T-cell (primary cell): ENCODE results near the gene RARG. TPM values are rescaled to one million over a fixed set of nuclear protein-coding genes. Genes with fewer than 3 reads are reported as not detected.

Source experiments
- ATAC-seq, 4 experiments: fragments of 200-7000 bp in 3 of 4; fragments of 150-1000 bp in 1 of 4; cut with Tn5 transposase; replicated peaks in 1 of 4; 1 replicate in 3 of 4; 2 replicates in 1 of 4; pipeline ENCODE4 v1.10.0; 2021; ENCODE audit warnings: moderate library complexity in 3 of 4, mild to moderate bottlenecking in 2 of 4, moderate number of reproducible peaks in 1 of 4
- CTCF ChIA-PET, 2 donors: fragments of 300-600 bp; sonication (Branson Sonifier 250); formaldehyde crosslinking; loops; one replicate each; lab custom pipeline; 2022; ENCODE audit warnings: antibody characterized with exemption in 2 of 2; lab: Charles Lee
- POLR2A ChIA-PET, 2 donors: fragments of 300-600 bp; sonication (Branson Sonifier 250); formaldehyde crosslinking; loops; one replicate each; lab custom pipeline; 2022; ENCODE audit warnings: antibody characterized with exemption in 2 of 2; lab: Charles Lee
- DNase-seq, 35 experiments: peaks; one replicate each; pipeline versions ENCODE4 v3.0.0 to v3.0.0-alpha.2; 2013 to 2023
- H3K27ac ChIP-seq: one replicate; pipeline ENCODE4 v1.5.1; 2013; ENCODE audit warnings: low read length
- H3K27me3 ChIP-seq, 2 experiments: replicated peaks in 1 of 2; 1 replicate in 1 of 2; 2 replicates in 1 of 2; pipeline versions ENCODE4 v1.6.1 to v1.7.0; 2013; ENCODE audit warnings: low read length in 1 of 2, mixed read lengths in 1 of 2; ENCODE audit not compliant: control insufficient read depth in 2 of 2, insufficient read depth in 2 of 2; ENCODE audit errors: extremely low read depth in 1 of 2
- H3K36me3 ChIP-seq, 2 donors: 1 replicate in 1 of 2; 2 replicates in 1 of 2; pipeline versions ENCODE4 v1.6.1 to v1.7.0; 2013; ENCODE audit warnings: low read length in 1 of 2; ENCODE audit not compliant: control insufficient read depth in 2 of 2, insufficient read depth in 1 of 2; ENCODE audit errors: extremely low read depth in 1 of 2
- H3K4me1 ChIP-seq, 2 experiments: 1 replicate in 1 of 2; 2 replicates in 1 of 2; pipeline versions ENCODE4 v1.6.1 to v1.7.0; 2013; ENCODE audit warnings: low read length in 2 of 2, mixed read lengths in 1 of 2; ENCODE audit not compliant: insufficient read depth in 2 of 2, control insufficient read depth in 1 of 2; ENCODE audit errors: extremely low read depth in 1 of 2
- H3K4me3 ChIP-seq, 2 donors: 1 replicate in 1 of 2; 2 replicates in 1 of 2; pipeline versions ENCODE4 v1.5.1 to v1.7.0; 2013; ENCODE audit warnings: mild to moderate bottlenecking in 2 of 2, low read length in 1 of 2, moderate library complexity in 1 of 2; ENCODE audit not compliant: control insufficient read depth in 1 of 2; ENCODE audit errors: extremely low read depth in 1 of 2
- H3K9me3 ChIP-seq: 2 replicates; pipeline ENCODE4 v1.7.0; 2013
- H3K27ac Mint-ChIP-seq, 2 donors: one replicate each; pipeline ENCODE4 v1.8.0; 2020 to 2021; ENCODE audit warnings: mild to moderate bottlenecking in 2 of 2, mixed read lengths in 2 of 2
- H3K27me3 Mint-ChIP-seq, 2 donors: one replicate each; pipeline ENCODE4 v1.8.0; 2021 to 2022; ENCODE audit warnings: mixed read lengths in 2 of 2
- H3K36me3 Mint-ChIP-seq: one replicate; pipeline ENCODE4 v1.8.0; 2021; ENCODE audit warnings: mixed read lengths
- H3K4me1 Mint-ChIP-seq, 3 donors: one replicate each; pipeline ENCODE4 v1.8.0; 2020 to 2022; ENCODE audit warnings: mixed read lengths in 3 of 3, mild to moderate bottlenecking in 1 of 3
- H3K4me3 Mint-ChIP-seq, 3 donors: one replicate each; pipeline ENCODE4 v1.8.0; 2020 to 2022; ENCODE audit warnings: mild to moderate bottlenecking in 3 of 3, mixed read lengths in 3 of 3, moderate library complexity in 3 of 3
- H3K9me3 Mint-ChIP-seq, 3 donors: one replicate each; pipeline ENCODE4 v1.8.0; 2020 to 2022; ENCODE audit warnings: mixed read lengths in 3 of 3
- WGBS: methylation state at CpG from one replicate; pipeline ENCODE4 v1.1.5; 2013; ENCODE audit warnings: missing lambda C conversion rate; ENCODE audit not compliant: insufficient coverage; 5-methylcytosine and 5-hydroxymethylcytosine counted together
- total RNA-seq, 35 experiments: library from RNA in 6 of 35; stranded (reverse) in 6 of 35; fragments of 120-200 nt in 1 of 35; gene quantifications; one replicate each; pipeline versions ENCODE4 v1.2.1 to v1.2.4 and lab custom pipeline; 2013 to 2026

The RARG gene
- total RNA-seq, 5 donors from 2014 or later (not counting 1 experiment from before 2014, with no cell fraction given) = 20.3 to 91.3 (median 74.2) TPM

GRCh38 chr12:53191096-53191884 is 40.7 kb downstream of the RARG start:
- H3K4me3 ChIP-seq = no peak overlapping the region
- H3K4me3 Mint-ChIP-seq = no peak overlapping the region
- ATAC-seq (no peak), DNase-seq (no peak)
- H3K4me1 Mint-ChIP-seq = peaks cover 25 to 40% (median 39%) of the 10 kb centered on the region in 3 donors
- peaks cover 0 to 15% of the 10 kb centered on the region in 2 experiments for H3K4me1 ChIP-seq
- H3K27ac ChIP-seq = no peak overlapping the region
- no peaks in the 10 kb centered on the region for H3K27me3 Mint-ChIP-seq
- POLR2A ChIA-PET = no interaction called here
- H3K36me3 Mint-ChIP-seq = peaks cover 64% of the 10 kb centered on the region
- peak overlapping the region; percentile 48 to 76 for H3K27ac Mint-ChIP-seq
- no peaks in the 10 kb centered on the region for H3K9me3 Mint-ChIP-seq
- no peaks in the 10 kb centered on the region for H3K9me3 ChIP-seq
- H3K27me3 ChIP-seq = no peaks in the 10 kb centered on the region
- WGBS = 95% methylated on average over 6 of the region's 11 CpGs
- peaks cover 41 to 89% of the 10 kb centered on the region in 2 donors for H3K36me3 ChIP-seq
- CTCF ChIA-PET = no interaction called here

- CTCF ChIA-PET = interaction anchor here (0.7 to 2.1 kb wide), 5 partner anchors 10 to 284 kb away, joined by 4 to 12 read pairs (median 5); partner anchors contain the start of genes CSAD (in 1 of the 2) and ZNF740 (in 1 of the 2)
- DNase-seq = peak in 29 of 35 experiments; percentile 16 to 68 (median 38)
- Histone ChIP-seq H3K9me3 (no peaks in the 10 kb centered on the region), H3K36me3 (peaks cover 36 to 89% of the 10 kb centered on the region in 2 donors), H3K4me3 (no peak overlapping the region), H3K27me3 (no peaks in the 10 kb centered on the region), H3K27ac (peak overlapping the region; percentile 21), H3K4me1 (peaks cover 0 to 21% of the 10 kb centered on the region in 2 experiments)
- Mint-ChIP-seq H3K27me3 (no peaks in the 10 kb centered on the region), H3K36me3 (peaks cover 65% of the 10 kb centered on the region), H3K27ac (peak overlapping the region; percentile 65 to 80), H3K4me1 (peaks cover 24 to 40% (median 39%) of the 10 kb centered on the region in 3 donors), H3K4me3 (no peak overlapping the region), H3K9me3 (no peaks in the 10 kb centered on the region)
- 41% methylated on average over 7 of the region's 14 CpGs for WGBS
- POLR2A ChIA-PET = no interaction called here
- peak; percentile 80 to 95 (median 86) for ATAC-seq
Measured at GRCh38 chr12:53190108-53190729, 41.8 kb downstream of the RARG start.

- 99% methylated on average over 8 of the region's 15 CpGs for WGBS
- Histone ChIP-seq H3K9me3 (no peaks in the 10 kb centered on the region), H3K27me3 (no peaks in the 10 kb centered on the region), H3K4me1 (peaks cover 12 to 48% of the 10 kb centered on the region in 2 experiments), H3K27ac (no peak overlapping the region), H3K4me3 (no peak overlapping the region), H3K36me3 (peaks cover 20 to 87% of the 10 kb centered on the region in 2 donors)
- ChIA-PET CTCF (interaction anchor here in 1 of 2 donors (0.6 to 1.5 kb wide), 3 partner anchors 8 to 86 kb away, joined by 3 to 5 read pairs (median 4); no protein-coding TSS in a partner anchor), POLR2A (no interaction called here)
- peak overlapping the region in 1 of 2 donors; percentile 64 for H3K27ac Mint-ChIP-seq
- H3K4me3 Mint-ChIP-seq = no peak overlapping the region
- H3K36me3 Mint-ChIP-seq = peaks cover 57% of the 10 kb centered on the region
- peaks cover 51 to 59% (median 56%) of the 10 kb centered on the region in 3 donors for H3K4me1 Mint-ChIP-seq
- no peaks in the 10 kb centered on the region for H3K27me3 Mint-ChIP-seq
- ATAC-seq (no peak), DNase-seq (no peak)
- H3K9me3 Mint-ChIP-seq = no peaks in the 10 kb centered on the region
Measured at GRCh38 chr12:53187145-53187899, 44.7 kb downstream of the RARG start.

GRCh38 chr12:53186745-53187144 is 45.3 kb downstream of the RARG start:
- Histone ChIP-seq H3K4me1 (peaks cover 18 to 54% of the 10 kb centered on the region in 2 experiments), H3K9me3 (no peaks in the 10 kb centered on the region), H3K36me3 (peaks cover 18 to 87% of the 10 kb centered on the region in 2 donors), H3K27me3 (no peaks in the 10 kb centered on the region), H3K27ac (no peak overlapping the region), H3K4me3 (no peak overlapping the region)
- Mint-ChIP-seq H3K4me3 (no peak overlapping the region), H3K27ac (peak overlapping the region in 1 of 2 donors; percentile 69), H3K36me3 (peaks cover 58% of the 10 kb centered on the region), H3K4me1 (peaks cover 57 to 61% (median 57%) of the 10 kb centered on the region in 3 donors), H3K9me3 (no peaks in the 10 kb centered on the region), H3K27me3 (no peaks in the 10 kb centered on the region)
- DNase-seq (no peak), ATAC-seq (no peak)
- ChIA-PET CTCF (interaction anchor here in 1 of 2 donors (0.6 to 1.5 kb wide), 3 partner anchors 9 to 34 kb away, joined by 3 to 5 read pairs (median 3); no protein-coding TSS in a partner anchor), POLR2A (no interaction called here)
- WGBS = 100% methylated on average over 1 of the region's 4 CpGs

DNA sequence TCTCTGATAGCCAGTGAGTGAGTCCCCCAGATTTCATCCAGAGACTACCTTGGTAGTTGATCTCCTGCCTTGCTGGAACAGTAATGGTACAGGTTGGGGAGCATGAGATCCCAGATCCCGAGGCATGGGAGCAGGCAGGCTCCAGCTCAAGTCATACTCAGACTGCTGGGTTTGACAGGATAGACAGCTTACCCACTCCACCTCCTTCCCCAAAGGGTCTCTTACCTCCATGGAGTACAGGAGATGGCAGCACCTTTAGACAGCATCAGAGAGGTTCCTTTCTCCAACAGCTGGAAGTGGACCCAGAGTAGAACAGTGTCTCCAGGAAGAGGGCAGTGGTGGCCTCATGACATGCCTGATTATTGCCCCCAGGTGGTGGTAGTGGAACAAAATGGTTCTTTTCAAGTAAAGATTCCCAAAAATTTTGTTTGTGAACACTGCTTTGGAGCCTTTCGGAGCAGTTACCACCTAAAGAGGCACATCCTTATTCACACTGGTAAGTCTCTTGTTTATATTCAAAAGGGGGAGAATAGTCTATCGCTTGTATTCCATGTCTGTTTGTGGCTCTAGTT is 46.3 kb downstream of the RARG start:
- Histone ChIP-seq H3K9me3 (no peaks in the 10 kb centered on the region), H3K4me1 (peaks cover 24 to 53% of the 10 kb centered on the region in 2 experiments), H3K27ac (no peak overlapping the region), H3K4me3 (no peak overlapping the region), H3K36me3 (peaks cover 13 to 80% of the 10 kb centered on the region in 2 donors), H3K27me3 (no peaks in the 10 kb centered on the region)
- DNase-seq (no peak), ATAC-seq (no peak)
- ChIA-PET CTCF (interaction anchor here in 1 of 2 donors (1.2 kb wide), 1 partner anchor 10 kb away, joined by 3 read pairs; no protein-coding TSS in a partner anchor), POLR2A (no interaction called here)
- peaks cover 56 to 65% (median 58%) of the 10 kb centered on the region in 3 donors for H3K4me1 Mint-ChIP-seq
- no peaks in the 10 kb centered on the region for H3K9me3 Mint-ChIP-seq
- H3K27me3 Mint-ChIP-seq = no peaks in the 10 kb centered on the region
- H3K4me3 Mint-ChIP-seq = no peak overlapping the region
- H3K36me3 Mint-ChIP-seq = peaks cover 56% of the 10 kb centered on the region
- WGBS = no CpG with 5 or more reads among the region's 3 CpGs
- H3K27ac Mint-ChIP-seq = peak overlapping the region; percentile 13 to 58
